Stimulated activated CD4-positive, alpha-beta T cell treated with anti-CD3 and anti-CD28 coated beads, Interleukin-1b, Interleukin-23, amount 100 ng/mL, for 24 hours (primary cell): Measurements from ENCODE around the gene GPC5.

Experiments used
- DNase-seq, 4 experiments: peaks; one replicate each; pipeline ENCODE4 v3.0.0-alpha.2; 2020; ENCODE audit warnings: low read depth in 4 of 4, low spot score in 1 of 4

Gene GPC5

DNA sequence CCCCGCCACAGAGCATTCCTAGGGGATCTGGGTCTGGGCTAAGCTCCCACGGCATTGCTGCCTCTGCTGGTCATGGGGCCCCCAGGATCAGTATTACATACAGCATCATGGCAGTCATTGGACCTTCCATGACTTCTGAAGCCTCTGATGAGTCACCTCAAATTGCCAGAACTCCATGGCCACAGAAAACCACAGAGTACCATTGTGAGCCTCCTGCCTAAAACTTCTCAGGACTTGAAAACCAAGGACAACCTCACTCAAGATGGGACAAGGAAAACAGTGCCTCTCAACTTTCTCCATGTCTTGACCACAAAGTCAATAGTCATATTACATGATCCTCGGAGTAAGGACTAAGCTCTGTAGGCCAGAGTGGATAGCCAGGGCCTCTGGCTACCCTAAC lies 306.0 kb downstream of the GPC5 start:
- no peak for DNase-seq

DNA sequence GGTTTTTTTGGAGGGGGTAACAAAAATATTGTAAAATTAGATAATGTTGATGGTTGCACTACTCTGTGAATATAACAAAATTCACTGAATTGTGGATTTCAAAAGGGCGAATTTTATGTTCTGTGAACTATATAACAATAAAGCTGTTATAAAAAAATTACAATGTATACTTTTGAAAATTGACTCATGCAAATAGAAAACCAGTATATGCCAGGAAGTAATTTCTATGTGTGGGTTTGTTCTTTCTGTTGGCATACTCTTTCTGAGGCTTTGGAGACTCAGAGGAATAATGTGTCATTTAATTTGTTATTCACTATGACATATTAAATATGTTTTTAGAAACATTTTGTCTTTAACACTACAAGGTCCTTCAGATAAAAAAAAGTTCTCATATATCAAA lies 310.1 kb downstream of the GPC5 start:
- no peak for DNase-seq

DNA sequence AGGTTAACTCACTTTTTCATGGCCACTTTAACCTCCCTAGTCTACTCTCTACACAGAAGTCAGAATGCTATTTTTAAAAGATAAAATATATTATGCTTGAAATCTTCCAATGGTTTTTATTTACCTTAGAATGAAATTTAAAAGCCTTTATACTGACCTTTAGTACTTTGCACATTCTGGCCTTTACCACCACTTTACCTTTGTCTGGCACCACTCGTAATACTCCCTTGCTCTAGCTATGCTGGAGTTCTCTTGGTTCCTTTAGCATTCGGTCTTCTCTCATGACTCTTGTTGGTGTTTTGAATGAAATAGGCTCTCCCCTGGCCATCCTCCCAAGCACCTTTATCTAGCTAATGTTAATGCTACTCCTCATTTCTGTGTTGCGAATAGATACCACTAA lies 310.8 kb downstream of the GPC5 start:
- DNase-seq: no peak

DNA sequence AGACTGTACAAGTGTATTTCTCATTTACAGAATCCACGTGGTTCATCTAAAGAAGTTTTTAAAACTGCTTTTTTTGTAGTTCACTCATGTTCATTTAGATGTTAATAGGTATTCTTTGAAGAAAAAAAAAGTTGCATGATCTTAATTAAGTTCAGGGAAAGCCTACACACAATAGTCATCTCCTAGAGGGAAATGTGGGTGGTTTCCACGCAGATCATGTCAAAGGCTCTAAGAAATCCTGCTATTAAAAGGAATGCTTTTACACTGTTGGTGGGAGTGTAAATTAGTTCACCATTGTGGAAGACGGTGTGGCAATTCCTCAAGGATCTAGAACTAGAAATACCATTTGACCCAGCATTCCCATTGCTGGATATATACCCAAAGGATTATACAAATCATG lies 312.3 kb downstream of the GPC5 start:
- DNase-seq: no peak

DNA sequence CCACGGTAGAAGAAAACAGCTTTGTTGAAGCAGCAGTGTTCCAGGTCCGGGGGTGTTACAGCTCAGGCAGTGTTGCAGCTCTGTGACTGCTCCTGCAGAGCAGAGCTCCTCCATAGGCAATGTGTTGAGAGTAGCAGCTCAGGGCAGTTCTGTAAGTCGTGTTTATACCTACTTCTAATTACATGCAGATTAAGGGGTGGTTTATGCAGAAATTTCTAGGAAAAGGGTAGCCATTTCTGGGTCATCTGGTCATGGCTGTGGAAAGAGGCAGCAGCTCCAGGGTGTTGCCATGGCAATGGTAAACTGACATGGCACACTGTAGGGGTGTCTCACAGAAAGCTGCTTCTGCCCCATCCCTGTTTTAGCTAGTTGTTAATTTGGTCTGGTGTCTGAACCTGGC lies 316.4 kb downstream of the GPC5 start:
- no peak for DNase-seq

DNA sequence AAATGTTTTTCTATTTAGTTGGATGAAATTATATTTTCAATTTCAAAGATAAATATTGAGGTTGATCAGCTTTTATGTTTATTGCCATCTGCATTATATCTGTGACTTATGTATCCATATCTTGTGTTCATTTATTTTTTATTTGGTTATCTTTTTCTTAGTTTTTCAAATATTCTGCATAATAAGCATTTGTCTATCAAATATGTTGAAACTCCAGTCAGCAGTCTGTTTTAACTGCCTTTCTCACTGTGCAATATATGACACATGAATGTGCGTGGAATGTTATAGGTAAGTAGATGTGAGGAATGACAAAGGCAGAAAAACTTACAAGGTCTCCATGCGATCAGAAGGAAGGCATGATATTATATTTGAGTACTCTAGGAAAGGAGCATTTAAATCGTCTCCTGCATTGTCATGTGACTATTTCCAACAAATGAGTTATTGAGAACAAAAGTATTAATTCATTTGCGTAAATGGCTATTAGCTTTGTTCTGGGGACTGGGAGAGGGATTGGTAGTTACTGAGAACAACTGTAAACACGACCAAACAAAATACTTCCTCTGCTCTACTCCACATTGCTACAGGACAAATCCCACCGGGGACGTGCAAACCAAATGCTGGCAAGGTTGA lies 318.1 kb downstream of the GPC5 start:
- DNase-seq: no peak

DNA sequence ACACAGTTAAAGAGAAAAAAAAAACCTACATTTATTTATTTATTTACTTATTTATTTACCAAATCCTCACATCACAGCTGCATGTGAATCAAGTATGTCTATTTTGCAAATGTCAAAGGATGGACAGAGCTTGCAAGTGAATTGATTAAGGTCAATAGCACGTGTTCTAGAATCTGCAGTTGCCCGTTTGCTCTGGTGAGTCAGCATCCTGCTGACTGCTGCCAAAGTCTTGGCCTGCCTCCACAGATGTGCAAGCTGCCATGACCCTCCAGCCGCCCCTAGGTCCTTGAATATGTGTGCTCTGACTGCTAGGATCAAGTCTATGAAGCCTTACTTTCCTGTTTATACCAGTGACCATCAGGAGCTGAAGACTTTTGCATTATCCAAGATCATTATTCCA lies 320.6 kb downstream of the GPC5 start:
- no peak for DNase-seq

DNA sequence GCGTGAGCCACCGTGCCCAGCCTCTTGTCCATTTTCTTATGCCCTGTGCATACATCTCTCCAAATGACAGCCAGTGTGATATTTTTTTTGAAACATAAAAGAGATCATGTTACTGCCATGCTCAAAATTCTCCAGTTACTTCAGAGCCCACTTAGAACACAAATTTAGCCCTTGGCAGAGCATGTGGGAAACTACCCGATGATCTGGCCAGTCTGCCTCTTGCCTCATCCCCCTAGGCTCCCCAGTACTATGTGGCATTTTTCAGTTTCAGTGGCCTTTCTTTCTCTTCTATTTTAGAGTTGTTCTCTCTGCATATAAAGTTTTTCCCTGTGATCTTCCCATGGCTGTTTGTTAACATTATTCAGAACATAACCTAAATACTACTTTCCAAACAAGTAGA lies 323.0 kb downstream of the GPC5 start:
- no peak for DNase-seq

DNA sequence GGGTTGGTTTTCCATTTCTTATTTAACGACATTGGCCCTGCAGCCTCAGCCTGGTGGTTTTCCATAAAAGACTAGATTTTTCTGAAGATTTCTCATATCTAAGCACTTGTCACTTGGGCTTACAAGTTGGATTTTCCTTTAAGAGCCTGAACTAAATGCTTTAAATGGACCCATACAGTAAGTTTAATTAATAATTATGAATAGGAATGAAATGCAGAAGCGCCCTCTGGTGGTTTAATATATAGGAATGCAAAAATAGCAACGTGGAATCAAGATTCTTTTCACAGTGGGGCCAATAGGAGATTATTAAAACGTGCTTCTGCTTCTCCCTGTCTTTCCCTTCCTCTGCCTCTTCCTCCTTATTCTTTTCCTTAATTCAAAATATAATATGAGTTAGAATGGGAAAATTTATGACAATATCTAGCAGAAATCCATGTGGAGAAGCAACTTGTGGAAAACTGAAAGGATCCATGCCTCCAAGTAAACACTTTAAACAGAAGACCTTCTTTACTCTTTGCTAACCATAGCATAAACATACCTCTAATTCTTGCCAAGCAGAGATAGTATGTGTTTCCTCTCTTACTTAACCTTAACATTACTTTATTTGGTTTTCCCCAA lies 324.0 kb downstream of the GPC5 start:
- DNase-seq: no peak

DNA sequence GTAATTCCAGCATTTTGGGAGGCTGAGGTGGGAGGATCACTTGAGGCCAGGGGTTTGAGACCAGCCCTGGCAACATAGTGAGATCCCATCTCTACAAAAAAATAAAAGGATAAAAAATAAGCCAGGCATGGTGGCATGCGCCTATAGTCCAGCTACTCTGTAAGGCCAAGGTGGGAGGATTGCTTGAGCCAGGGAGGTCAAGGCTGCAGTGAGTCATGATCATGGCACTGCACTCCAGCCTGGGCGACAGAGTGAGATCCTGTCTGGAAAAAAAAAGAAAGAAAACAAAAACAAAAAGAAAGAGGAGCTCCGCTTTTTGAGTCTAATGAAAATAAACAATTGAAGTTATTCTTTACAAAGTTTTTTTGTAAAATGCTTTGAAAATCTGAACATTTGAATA lies 326.2 kb downstream of the GPC5 start:
- no peak for DNase-seq

DNA sequence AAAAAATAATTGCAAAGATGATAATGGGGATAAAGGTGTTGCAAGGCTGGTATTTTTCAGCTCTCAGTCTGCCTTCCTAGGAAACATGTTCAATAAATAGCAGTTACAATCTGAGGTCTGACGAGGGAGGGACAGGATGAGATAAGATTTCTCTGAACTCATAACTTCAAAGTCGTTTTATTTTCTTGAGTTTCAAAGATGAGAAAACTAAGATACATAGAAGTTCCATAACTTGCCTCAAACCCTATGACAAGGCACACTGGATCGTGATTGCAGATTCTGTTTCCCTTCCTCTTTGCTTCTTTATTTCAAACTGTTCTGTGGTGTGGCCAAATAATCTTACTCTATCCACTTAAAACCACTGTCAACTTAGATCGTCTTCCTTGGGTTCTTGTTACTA lies 327.2 kb downstream of the GPC5 start:
- DNase-seq: no peak

DNA sequence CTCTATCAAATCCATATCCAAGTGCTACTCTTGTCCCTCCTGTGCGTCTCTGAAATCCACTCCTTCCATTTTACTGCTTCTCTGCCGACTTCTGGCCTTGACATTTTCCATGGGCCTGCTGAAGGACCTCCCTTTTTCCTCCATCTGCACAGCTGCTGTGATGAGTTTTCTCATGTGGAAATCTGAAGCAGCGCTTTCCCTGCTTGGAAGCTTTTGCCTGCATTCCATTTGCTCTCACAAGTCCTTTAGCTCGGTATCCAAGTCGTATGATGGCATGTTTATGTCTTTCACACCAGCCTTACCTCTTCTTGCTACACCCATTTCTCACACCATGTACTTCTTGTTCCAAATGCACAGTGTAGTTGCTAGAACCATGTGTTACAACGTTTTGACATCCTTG lies 328.2 kb downstream of the GPC5 start:
- no peak for DNase-seq

DNA sequence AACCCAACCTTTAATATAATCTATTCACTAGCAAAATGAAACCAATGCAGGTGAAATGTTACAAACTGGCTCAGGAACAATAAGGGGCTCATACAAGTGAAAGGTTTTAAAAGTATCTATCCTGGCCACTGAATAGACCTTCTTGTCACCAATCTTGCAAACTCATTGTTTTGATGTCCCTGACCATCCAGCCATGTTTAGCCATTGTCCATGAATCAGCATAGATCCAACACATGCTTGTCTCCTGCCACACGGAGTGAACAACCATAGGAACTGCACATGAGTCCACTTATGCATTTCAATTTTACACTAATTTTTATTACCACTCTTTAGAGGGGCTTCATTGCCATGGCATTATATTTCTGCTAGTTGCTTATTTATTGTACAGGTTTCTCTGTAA lies 331.4 kb downstream of the GPC5 start:
- no peak for DNase-seq

DNA sequence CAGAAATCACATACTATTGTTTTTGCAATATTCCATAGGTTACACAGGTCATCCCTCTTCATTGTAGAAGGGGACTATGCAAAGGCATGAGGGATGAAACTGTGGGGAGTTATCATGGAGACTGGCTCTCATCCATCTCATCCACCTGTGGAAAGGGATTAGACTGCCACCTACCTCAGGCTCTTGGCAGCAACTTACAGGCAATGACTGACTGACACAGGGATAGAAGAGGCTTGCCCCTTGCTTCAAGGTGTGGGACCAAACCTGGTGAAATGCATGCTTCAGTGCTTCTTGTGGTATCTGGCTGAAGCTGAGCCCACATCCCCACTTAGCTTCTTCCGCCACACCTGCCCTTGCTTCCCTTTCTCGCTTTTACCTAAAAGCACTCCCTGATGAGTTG lies 341.3 kb downstream of the GPC5 start:
- DNase-seq: no peak

DNA sequence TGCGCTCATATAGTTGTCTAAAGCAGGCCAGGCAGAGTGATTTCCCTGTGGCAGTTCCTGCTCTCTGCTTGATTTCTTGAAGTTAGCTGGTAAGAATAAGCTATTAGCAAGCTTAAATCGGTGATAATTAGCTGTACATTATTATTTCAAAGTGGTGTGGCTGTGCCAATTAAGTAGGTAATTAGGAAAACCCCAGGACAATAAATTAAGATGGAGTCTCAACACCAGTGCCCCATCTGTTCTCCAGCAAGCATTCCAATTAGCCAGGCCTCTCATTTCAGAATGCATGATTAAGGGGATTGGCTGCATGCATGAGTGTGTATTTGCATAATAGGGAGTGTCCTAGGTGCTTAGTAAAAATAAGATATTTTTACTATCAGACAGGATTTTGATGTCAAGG lies 342.3 kb downstream of the GPC5 start:
- no peak for DNase-seq

DNA sequence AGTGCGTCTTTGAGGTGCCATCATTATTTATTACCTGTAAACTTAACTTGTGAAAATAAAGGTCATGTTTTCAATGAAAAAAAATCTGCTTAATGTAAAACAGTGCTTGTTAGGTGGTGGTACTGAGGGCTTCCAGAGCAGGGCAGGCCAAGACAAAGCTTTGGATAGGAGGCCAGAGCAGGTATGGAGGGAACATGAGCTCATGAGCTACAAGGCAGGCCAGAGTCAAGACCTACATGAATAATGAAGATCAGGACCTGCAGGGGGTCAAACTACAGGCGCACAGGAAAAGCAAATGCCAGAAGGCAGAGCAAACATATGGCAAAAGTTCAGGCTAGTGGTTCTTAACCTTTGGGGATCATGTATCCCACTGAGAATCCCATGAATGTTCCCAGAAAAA lies 343.5 kb downstream of the GPC5 start:
- DNase-seq: no peak

DNA sequence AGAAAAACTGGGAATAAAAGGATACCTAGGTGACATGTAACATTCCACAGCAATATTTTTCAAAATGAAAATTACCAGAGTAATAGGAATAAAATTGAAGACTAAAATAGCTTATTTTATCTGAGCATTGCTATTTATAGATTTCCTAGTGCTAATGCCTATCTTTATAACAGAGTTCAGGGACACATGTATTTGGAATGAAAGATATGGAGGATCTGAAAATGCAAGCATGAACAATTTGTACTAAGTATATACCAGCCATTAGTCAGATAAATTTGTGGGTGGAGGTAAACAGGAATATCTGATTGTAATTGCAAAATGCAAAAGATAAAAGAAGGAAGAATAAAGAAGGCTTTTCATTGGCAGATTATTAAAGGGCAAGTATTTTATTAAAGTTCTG lies 345.9 kb downstream of the GPC5 start:
- no peak for DNase-seq

DNA sequence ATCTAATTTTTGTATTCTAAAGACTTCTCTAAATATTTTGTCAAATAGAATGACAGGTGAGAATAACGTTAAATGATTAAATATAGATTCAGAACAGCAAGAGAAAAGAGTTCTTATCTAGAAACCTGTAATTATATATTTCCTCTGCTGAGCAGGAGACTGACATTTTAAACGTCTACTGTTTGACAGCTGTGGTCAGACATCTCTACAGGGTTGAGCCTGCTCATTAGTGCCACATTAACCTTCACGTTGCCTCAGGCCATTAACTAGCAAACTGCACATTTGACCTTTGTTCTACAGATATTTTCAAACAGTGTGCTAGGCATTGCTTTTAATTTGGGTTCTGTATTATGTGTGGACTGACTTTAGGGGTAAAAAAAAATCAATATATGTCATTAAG lies 347.5 kb downstream of the GPC5 start:
- no peak for DNase-seq

DNA sequence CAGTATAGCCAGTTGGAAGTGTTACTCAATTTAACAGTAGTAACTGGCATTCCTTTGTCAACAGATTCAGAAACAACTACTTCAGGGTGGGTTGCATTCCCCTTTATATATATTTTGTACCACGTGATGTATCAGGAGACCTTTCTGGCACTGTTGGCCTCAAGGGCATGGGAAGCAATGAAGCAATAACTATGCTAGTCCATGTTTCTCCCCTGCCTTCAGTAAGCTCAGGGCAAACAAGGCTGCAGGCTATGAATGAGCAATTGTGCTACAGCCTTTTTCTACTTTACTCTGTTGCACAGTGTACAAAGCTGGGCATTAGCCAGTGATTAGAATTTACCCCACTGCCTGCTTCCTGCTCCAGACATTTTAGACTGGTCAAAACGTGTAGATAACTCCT lies 348.8 kb downstream of the GPC5 start:
- DNase-seq: no peak

DNA sequence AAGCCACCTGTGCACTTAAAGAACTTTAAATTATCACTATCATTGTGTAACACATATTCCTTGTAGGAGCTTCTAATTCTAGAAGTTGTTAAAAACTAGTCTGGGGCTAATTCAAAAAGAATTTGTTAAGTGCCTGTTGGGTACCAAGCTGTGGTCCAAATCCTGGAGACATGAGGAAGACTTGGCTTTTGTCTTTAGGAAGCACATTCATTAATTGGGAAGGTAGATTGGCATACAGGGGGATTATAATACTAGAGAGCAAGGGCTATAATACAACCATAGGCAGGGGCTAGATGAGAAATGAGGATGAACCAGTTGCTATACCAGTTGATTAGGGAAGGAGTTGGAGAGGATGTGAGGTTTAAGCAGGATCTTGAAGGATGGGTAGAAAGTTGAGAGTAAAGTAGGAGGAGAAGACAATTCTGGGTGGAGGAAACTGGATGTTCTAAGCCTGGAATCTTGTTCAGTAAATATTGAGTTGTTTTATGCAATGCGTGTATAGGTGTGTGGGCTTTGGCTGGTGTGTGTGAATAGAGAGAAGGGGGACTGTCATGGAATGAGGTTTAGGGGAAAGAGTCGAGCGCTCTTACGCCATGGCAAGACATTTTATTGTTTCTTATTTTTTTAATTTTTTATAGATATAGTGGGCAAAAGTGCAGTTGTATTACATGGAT lies 350.1 kb downstream of the GPC5 start:
- no peak for DNase-seq

DNA sequence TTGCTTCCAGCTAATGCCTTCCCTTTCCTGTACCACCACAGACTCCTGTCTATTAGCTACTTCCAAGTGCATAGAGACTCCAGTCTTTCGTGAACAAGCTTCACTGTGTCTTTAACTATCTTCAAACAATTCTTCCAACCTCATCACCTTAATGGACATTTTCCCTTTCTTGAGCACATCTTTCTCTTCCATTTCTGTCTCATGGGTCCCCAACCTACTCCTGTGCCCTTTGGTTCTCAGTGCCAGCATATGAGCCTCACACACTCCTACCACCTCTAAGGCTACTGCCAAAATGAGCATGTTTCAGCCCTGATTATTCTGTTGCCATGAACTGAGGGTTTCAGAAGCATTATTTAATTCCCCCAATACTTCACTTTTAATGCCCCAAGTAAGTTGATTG lies 360.3 kb downstream of the GPC5 start:
- no peak for DNase-seq

DNA sequence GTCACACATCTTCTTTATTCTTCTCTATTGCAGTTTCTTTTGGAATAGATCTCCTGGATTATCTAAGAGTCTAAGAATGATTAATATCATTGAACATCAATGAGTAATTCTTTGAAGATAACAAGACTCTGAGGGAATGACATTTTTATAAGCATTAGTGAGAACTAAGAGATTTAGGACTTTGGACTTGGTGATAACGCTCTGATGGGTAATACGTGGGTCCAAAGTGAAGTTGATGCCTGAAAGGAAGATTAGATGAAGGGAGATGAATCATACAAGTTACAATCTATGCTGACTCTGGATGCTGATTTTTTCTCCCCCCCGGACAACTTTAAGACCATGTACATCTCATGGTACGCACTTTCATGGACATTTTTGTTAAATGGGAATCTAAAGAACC lies 364.5 kb downstream of the GPC5 start:
- no peak for DNase-seq

DNA sequence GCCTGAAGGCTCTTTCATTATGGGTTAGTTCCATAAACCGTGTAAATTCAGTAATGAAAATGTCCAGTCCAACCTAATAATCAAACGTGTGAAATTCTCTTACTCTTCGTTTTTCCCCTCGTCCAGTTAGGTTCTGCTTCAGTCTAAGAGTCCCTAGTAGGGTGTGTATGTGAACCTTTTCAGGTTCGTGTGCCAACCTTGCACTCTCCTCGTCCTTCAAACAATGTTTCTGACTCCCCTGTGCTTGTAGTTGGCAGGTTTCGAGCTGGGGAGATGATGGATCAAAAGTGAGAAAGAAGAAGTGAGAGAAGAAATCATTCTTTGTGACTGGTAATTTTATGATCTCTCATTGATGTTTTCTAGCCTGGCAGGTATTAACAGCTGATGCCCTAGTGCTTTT lies 366.1 kb downstream of the GPC5 start:
- no peak for DNase-seq
